NCI-H146 treated with DMSO at 0.1 percent for 48 hours (cell line): ENCODE measurements around the gene FOXO4.

Experiments used
- DNase-seq: peaks from one replicate; lab custom pipeline; 2025; ENCODE audit not compliant: unreplicated experiment; lab: John Stamatoyannopoulos, UW

Gene FOXO4

DNA sequence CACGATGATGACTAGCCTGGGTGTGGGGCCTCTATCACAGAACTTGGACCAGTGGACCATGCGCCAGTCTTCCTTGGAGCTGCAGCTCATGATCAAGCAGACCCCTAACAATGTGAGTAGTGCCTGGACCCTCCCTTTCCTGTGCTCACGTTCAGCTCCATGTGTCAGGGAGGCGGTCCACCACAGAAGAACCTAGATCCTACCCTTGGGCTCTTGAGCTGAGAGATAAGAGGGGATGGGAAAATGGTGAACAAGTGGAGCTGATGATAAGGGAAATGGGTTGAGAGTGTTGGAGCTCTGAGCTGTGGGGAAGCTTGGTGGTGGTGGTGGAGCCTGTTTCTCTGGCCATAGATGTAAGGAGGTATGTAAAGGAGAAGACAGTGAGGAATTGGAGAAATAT lies 35.9 kb downstream of the FOXO4 start:
- no peak for DNase-seq

DNA sequence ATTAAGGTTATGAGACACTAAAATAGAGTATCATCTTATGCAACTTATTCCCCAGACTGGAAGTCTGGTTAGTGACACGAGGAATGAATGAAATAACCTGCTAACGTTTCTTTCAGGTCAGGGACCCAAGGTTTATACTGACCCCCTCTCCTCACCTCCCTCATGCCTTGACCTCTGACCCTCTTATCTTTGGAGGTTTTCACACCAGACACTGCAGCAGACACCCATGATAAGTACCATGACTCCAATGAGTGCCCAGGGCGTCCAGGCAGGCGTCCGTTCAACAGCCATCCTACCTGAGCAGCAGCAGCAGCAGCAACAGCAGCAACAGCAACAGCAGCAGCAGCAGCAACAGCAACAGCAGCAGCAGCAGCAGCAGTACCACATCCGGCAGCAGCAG lies 44.8 kb downstream of the FOXO4 start:
- DNase-seq = no peak

DNA sequence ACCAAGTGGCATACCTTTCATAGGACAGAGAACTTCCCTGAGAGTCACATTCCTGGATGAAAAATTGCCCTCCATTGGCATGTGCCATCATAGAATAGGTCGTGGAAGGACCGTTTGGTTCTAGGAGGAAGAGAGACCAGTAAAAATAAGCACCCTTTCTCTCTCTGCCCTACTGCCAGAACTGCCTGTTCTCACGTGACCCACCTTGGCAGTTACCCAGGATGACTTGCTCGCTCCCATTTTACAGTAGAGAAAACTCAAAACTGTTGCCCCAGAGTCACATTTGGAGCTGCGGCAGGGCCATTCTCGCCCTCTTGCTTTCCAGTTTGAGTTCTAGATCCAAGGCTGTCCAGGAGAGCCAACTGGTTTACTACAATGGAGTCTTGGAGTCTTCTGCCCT lies 47.9 kb downstream of the FOXO4 start:
- DNase-seq = no peak

DNA sequence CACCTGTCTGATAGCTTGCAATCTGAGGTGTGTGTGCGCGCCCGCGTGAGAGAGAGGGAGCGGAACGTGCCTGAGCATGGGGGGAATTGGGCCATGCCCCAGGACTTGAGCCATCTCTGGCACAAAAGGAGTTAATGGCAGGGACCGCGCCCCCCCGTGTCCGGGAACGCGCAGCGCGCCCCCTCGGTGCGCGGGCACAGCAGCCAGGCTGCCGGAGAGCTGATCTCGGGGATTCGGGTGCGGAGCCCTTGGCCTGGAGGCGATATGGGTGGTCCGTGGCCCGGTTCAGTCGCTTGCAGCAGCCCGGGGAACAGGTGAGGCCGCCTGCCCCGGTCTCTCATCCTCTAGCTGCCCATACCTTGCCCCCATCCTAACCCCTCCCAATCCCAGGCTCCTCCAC lies 49.0 kb downstream of the FOXO4 start, which contains the start of gene NLGN3:
NLGN3 (plus strand) TSS at position 191 of the 400 bp plus-strand sequence. CDS start 2,909 bp downstream, outside the sequence.
- DNase-seq = no peak

DNA sequence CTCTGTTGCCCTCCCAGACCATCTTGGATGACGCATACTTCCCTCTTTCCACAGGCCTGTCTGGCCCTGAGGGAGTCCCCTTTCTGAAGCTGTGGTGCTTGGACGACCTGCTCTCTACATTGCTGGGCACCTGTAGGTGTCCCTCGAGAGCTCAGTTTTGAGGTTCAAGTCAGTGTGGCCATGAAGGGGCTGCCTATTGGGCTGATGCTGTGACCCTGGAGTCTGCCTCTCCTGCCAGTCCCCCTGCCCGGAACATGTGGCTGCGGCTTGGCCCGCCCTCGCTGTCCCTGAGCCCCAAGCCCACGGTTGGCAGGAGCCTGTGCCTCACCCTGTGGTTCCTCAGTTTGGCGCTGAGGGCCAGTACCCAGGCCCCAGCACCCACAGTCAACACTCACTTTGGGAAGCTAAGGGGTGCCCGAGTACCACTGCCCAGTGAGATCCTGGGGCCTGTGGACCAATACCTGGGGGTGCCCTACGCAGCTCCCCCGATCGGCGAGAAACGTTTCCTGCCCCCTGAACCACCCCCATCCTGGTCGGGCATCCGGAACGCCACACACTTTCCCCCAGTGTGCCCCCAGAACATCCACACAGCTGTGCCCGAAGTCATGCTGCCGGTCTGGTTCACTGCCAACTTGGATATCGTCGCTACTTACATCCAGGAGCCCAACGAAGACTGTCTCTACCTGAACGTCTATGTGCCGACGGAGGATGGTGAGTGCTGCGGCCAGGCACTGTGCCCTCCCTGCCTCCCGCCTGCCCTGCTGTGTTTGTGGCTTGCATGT lies 52.0 kb downstream of the FOXO4 start:
- DNase-seq = no peak

DNA sequence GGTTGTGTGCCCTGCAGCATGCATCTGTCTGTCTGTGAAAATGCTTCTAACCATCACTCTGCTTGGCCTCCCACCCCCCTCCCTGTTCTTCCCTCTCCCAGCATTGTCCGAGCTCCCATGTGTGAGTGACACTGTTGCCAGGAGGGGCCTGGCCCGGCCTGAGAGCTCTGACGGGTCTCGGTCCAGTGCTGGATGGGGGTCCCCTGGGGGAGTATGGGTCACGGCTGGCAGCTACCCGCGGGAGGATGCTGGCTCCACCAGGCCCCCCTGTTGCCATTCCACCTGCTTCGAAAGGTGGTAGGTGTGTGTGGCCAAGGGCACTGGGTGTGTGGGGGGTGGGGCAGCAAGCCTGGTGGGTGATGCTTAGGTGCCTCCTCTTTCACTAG lies 52.6 kb downstream of the FOXO4 start:
- no peak for DNase-seq

DNA sequence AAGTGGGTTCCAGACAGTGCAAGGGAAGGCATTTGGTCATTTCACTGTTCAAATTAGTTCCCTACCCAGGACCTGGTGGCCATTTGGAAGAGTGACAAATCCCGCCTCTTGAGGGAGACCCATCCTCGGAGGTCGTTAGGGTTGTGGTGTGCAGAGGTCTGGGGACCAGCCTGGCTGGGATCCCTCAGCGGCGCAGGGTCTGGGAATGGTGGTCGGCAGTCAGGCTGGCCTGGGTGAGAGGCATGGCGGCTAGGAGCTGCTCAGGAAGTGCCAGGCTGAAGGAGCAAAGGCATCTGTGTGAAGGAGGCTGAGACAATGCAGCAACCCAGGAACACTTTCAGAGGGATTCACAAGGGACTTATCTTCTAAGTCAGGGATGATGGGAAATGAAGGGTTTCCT lies 55.7 kb downstream of the FOXO4 start:
- DNase-seq = no peak
